IPS-18a (cell line): Measurements from ENCODE around the gene FAM83G.
A peak's percentile ranks its signal among the peaks of the same experiment; 100 is the strongest.

Experiments
- H3K27ac ChIP-seq: one replicate; pipeline ENCODE4 v1.5.1; 2013; ENCODE audit warnings: low read length
- H3K27me3 ChIP-seq: one replicate; pipeline ENCODE4 v1.6.1; 2013; ENCODE audit warnings: mild to moderate bottlenecking, low read length; ENCODE audit not compliant: control insufficient read depth, insufficient read depth
- H3K36me3 ChIP-seq: one replicate; pipeline ENCODE4 v1.6.1; 2013; ENCODE audit warnings: low read depth, low read length; ENCODE audit not compliant: control insufficient read depth
- H3K4me1 ChIP-seq: one replicate; pipeline ENCODE4 v1.6.1; 2013; ENCODE audit warnings: low read depth, low read length; ENCODE audit not compliant: control insufficient read depth
- H3K4me3 ChIP-seq: one replicate; pipeline ENCODE4 v1.5.1; 2013; ENCODE audit warnings: low read length
- H3K9ac ChIP-seq: one replicate; pipeline ENCODE4 v1.6.1; 2013; ENCODE audit warnings: mild to moderate bottlenecking, low read length, moderate library complexity
- H3K9me3 ChIP-seq: one replicate; pipeline ENCODE4 v1.6.1; 2013; ENCODE audit warnings: low read depth, low read length; ENCODE audit not compliant: control insufficient read depth

FAM83G gene

GRCh38 chr17:19002805-19003542 is 1.6 kb downstream of the FAM83G start:
- H3K27ac ChIP-seq, result no peak overlapping the region
- no peaks in the 10 kb centered on the region for H3K27me3 ChIP-seq
- peaks cover 6% of the 10 kb centered on the region for H3K4me1 ChIP-seq
- H3K36me3 ChIP-seq, result peaks cover 7% of the 10 kb centered on the region
- H3K4me3 ChIP-seq, result peak overlapping the region; percentile 72
- peak overlapping the region; percentile 66 for H3K9ac ChIP-seq
- no peaks in the 10 kb centered on the region for H3K9me3 ChIP-seq

DNA sequence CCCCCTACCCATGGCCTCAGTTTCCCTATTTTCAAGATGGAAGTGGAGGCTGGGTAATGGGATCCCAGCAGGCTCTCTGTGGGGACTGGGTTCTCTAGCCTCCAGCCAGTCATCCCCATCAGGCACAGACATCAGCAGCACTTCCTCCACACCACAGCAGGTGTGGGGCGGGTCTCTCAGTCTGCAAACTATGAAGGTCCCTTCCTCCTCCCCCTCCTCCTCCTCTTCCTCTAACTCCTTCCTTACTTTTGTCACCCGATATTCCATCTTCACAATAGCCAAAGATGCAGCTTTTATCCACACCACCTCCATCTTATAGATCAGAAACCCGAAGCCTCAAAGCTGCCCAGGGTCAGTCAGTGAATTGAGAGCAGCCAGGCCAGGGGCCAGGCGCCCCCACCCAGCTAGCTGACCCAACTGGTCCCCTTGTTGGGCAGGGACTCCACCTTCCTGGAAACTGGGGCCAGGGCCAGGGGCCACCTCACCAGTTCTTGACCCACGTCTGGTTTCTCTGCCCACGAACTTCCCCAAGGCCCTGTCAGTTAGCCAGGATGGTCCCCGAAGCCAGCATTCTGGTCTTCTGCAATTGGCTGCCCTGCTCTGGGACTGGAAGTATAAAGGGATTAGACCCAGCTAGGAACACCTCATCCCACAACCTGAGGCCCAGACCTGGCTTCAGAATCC is 2.5 kb downstream of the FAM83G start:
- Histone ChIP-seq H3K9ac (no peak overlapping the region), H3K36me3 (peaks cover 7% of the 10 kb centered on the region), H3K4me1 (peaks cover 6% of the 10 kb centered on the region), H3K27me3 (no peaks in the 10 kb centered on the region), H3K27ac (no peak overlapping the region), H3K9me3 (no peaks in the 10 kb centered on the region), H3K4me3 (no peak overlapping the region)

GRCh38 chr17:19000531-19001325 is 3.8 kb downstream of the FAM83G start:
- peaks cover 6% of the 10 kb centered on the region for H3K4me1 ChIP-seq
- no peaks in the 10 kb centered on the region for H3K27me3 ChIP-seq
- no peak overlapping the region for H3K4me3 ChIP-seq
- peaks cover 7% of the 10 kb centered on the region for H3K36me3 ChIP-seq
- no peak overlapping the region for H3K27ac ChIP-seq
- H3K9me3 ChIP-seq, result no peaks in the 10 kb centered on the region
- H3K9ac ChIP-seq, result no peak overlapping the region

GRCh38 chr17:18999911-19000310 is 4.7 kb downstream of the FAM83G start:
- Histone ChIP-seq H3K27ac (no peak overlapping the region), H3K27me3 (no peaks in the 10 kb centered on the region), H3K4me1 (peaks cover 2% of the 10 kb centered on the region), H3K9ac (no peak overlapping the region), H3K36me3 (peaks cover 7% of the 10 kb centered on the region), H3K4me3 (no peak overlapping the region), H3K9me3 (no peaks in the 10 kb centered on the region)

GRCh38 chr17:18999394-18999793 is 5.2 kb downstream of the FAM83G start:
- Histone ChIP-seq H3K4me1 (no peaks in the 10 kb centered on the region), H3K27me3 (no peaks in the 10 kb centered on the region), H3K4me3 (no peak overlapping the region), H3K27ac (no peak overlapping the region), H3K9me3 (no peaks in the 10 kb centered on the region), H3K9ac (no peak overlapping the region), H3K36me3 (peaks cover 7% of the 10 kb centered on the region)

GRCh38 chr17:18997650-18998196 is 6.8 kb downstream of the FAM83G start:
- no peaks in the 10 kb centered on the region for H3K4me1 ChIP-seq
- H3K27ac ChIP-seq, result no peak overlapping the region
- H3K36me3 ChIP-seq, result peaks cover 7% of the 10 kb centered on the region

GRCh38 chr17:18996458-18996857 is 8.1 kb downstream of the FAM83G start:
- H3K4me3 ChIP-seq, result no peak overlapping the region
- peaks cover 7% of the 10 kb centered on the region for H3K36me3 ChIP-seq
- H3K27me3 ChIP-seq, result no peaks in the 10 kb centered on the region
- H3K9me3 ChIP-seq, result no peaks in the 10 kb centered on the region
- no peak overlapping the region for H3K9ac ChIP-seq
- no peaks in the 10 kb centered on the region for H3K4me1 ChIP-seq
- no peak overlapping the region for H3K27ac ChIP-seq

More at GRCh38 chr17:18997650-18998196, 6.8 kb downstream of the FAM83G start:
- no peak overlapping the region for H3K9ac ChIP-seq
- no peak overlapping the region for H3K4me3 ChIP-seq
- no peaks in the 10 kb centered on the region for H3K9me3 ChIP-seq
- no peaks in the 10 kb centered on the region for H3K27me3 ChIP-seq

- Histone ChIP-seq H3K9me3 (no peaks in the 10 kb centered on the region), H3K9ac (no peak overlapping the region), H3K27ac (no peak overlapping the region), H3K36me3 (no peaks in the 10 kb centered on the region), H3K4me1 (no peaks in the 10 kb centered on the region), H3K27me3 (no peaks in the 10 kb centered on the region), H3K4me3 (no peak overlapping the region)
These were observed 9.3 kb downstream of the FAM83G start for GRCh38 chr17:18995220-18995619.

- H3K36me3 ChIP-seq, result no peaks in the 10 kb centered on the region
- no peaks in the 10 kb centered on the region for H3K27me3 ChIP-seq
- no peak overlapping the region for H3K27ac ChIP-seq
- no peak overlapping the region for H3K9ac ChIP-seq
- no peaks in the 10 kb centered on the region for H3K9me3 ChIP-seq
- H3K4me1 ChIP-seq, result no peaks in the 10 kb centered on the region
- H3K4me3 ChIP-seq, result no peak overlapping the region
These were observed 9.9 kb downstream of the FAM83G start for GRCh38 chr17:18994631-18995030.

DNA sequence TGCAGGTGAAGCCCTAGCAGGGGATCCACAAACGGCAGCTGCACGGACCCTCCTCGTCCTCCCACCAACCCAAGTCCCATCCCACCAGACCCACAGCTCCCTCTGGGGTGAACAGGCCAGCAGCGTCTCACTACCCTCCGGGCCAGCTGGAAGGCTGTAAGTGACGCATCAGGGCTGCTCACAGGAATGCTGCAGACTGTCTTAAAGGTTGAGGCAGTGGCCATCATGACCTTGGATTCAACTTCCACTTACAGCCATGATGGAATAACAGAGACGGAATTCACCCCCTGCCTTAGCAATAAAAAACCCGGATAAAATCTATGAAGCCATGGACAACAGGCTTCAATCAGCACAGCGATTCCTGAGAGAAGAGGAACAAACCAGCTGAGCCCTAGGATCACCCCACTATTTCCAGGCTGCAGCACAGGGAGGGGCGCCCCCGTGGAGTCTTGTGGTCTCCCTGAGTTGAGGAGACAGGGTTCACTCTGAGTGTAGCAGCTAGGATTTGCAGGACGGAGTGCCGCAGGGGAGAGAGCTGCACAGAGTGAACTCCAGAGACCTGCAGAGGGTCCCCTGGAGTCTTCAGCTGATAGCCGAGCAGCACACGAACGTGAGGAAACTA is 10.5 kb downstream of the FAM83G start:
- no peak overlapping the region for H3K9ac ChIP-seq
- H3K4me1 ChIP-seq, result no peaks in the 10 kb centered on the region
- H3K9me3 ChIP-seq, result no peaks in the 10 kb centered on the region
- no peaks in the 10 kb centered on the region for H3K27me3 ChIP-seq
- no peaks in the 10 kb centered on the region for H3K36me3 ChIP-seq
- H3K27ac ChIP-seq, result no peak overlapping the region
- H3K4me3 ChIP-seq, result no peak overlapping the region
